Measurements from ENCODE around the gene OR4K13.

Gene OR4K13

DNA sequence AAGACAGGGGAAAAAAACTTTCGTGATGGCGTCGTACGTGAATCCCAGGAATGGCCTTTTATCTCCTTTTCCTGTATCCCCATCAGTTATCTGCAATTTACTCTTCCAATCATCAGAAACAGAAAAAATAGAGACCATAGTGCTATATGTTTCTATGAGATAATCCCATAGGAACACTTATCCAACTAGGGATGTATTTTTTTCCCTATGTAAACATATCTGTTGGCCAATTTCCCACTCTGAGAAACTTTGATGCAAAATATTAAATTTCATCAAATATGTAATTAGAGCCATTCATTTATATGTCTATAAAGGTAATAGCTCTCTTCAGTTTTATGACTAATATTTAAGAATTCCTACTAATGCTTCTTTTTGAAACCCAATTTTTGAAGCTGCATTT is at the start of gene OR4K13:
TSS of gene OR4K13 (minus strand) at position 101 of the 400 bp plus-strand sequence. CDS start 1,280 bp downstream, outside the sequence.
- H3K27ac ChIP-seq, result no peak within 1 kb of the TSS
- H3K27me3 ChIP-seq (replicated peaks), result no peaks in the 10 kb centered on the region
- no peak for TF ChIP-seq CTCF (IDR thresholded peaks at IDR 0.05; ENCODE audit: low read depth, low read length, missing control alignments)
- H3K36me3 ChIP-seq (replicated peaks), result no peaks in the 10 kb centered on the region
- in situ Hi-C loops (cut with HindIII; ENCODE audit: low pct_ligation_motif_present, low sequenced_read_pairs), result no loop called here
- no peak for DNase-seq
- H3K4me3 ChIP-seq (ENCODE audit: low read depth, low read length), result no peak within 1 kb of the TSS

DNA sequence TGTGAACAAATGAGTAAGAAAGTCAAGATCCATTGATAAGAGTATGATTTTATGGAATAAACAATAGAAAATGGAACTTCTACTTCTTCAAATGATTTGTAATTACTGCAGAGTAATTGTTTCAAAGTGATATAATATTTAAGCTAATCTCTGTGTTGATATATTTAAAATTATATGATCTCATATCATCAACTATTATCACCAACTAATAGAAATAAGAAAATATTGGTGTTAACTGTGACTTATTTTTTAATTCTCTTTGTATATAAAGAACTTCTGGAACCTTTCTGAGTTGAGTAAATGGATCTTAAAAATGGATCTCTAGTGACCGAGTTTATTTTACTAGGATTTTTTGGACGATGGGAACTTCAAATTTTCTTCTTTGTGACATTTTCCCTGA is 23.9 kb upstream of the OR4K13 start, which contains the start of gene OR4L1:
TSS of gene OR4L1 (plus strand) at position 301 of the 400 bp plus-strand sequence. CDS start at position 301, 0 bp downstream.
- DNase-seq, result no peak
- H3K27ac ChIP-seq, result no peak within 1 kb of the TSS
- in situ Hi-C loops (cut with HindIII; ENCODE audit: low pct_ligation_motif_present, low sequenced_read_pairs), result no loop called here
- H3K27me3 ChIP-seq (replicated peaks), result no peaks in the 10 kb centered on the region
- no peaks in the 10 kb centered on the region for H3K36me3 ChIP-seq (replicated peaks)
- H3K4me3 ChIP-seq (ENCODE audit: low read depth, low read length), result no peak within 1 kb of the TSS
- TF ChIP-seq CTCF (IDR thresholded peaks at IDR 0.05; ENCODE audit: low read depth, low read length, missing control alignments), result no peak

DNA sequence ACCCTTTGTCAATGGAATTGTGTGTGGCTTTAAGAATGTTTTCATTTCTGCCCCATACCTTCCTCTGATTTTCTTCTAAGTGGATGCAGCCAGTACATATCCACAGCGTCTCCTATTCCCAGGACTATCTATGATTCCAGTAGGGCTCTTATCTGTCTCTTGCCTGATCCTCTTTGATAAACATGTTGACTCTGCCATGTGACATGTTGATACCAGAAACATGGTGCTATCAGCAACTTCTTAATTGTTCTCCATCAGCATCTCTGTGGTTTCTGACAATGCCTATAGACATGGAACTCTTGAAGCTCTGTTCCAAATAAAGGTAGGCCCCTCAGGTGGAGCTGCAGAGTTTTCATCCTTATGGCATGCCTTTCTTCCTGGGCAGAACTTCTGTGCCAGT is 12.4 kb upstream of the OR4K13 start:
- no peak for TF ChIP-seq CTCF (IDR thresholded peaks at IDR 0.05; ENCODE audit: low read depth, low read length, missing control alignments)
- Histone ChIP-seq H3K36me3 (replicated peaks) (no peaks in the 10 kb centered on the region), H3K27ac (no peak overlapping the region), H3K27me3 (replicated peaks) (no peaks in the 10 kb centered on the region), H3K4me3 (ENCODE audit: low read depth, low read length) (no peak overlapping the region)
- in situ Hi-C loops (cut with HindIII; ENCODE audit: low pct_ligation_motif_present, low sequenced_read_pairs), result no loop called here
- no peak for DNase-seq

GRCh38 chr14:20044243-20044642 is 8.4 kb upstream of the OR4K13 start:
- no peak for TF ChIP-seq CTCF (IDR thresholded peaks at IDR 0.05; ENCODE audit: low read depth, low read length, missing control alignments)
- no peaks in the 10 kb centered on the region for H3K36me3 ChIP-seq (replicated peaks)
- no peaks in the 10 kb centered on the region for H3K27me3 ChIP-seq (replicated peaks)
- H3K4me3 ChIP-seq (ENCODE audit: low read depth, low read length), result no peak overlapping the region
- in situ Hi-C loops (cut with HindIII; ENCODE audit: low pct_ligation_motif_present, low sequenced_read_pairs), result no loop called here
- H3K27ac ChIP-seq, result no peak overlapping the region
- no peak for DNase-seq

- no peaks in the 10 kb centered on the region for H3K27me3 ChIP-seq (replicated peaks)
- H3K27ac ChIP-seq, result no peak overlapping the region
- no peaks in the 10 kb centered on the region for H3K36me3 ChIP-seq (replicated peaks)
- H3K4me3 ChIP-seq (ENCODE audit: low read depth, low read length), result no peak overlapping the region
- DNase-seq, result no peak
- TF ChIP-seq CTCF (IDR thresholded peaks at IDR 0.05; ENCODE audit: low read depth, low read length, missing control alignments), result no peak
- in situ Hi-C loops (cut with HindIII; ENCODE audit: low pct_ligation_motif_present, low sequenced_read_pairs), result no loop called here
Observed at GRCh38 chr14:20035449-20035848, 389 bp downstream of the OR4K13 start.

DNA sequence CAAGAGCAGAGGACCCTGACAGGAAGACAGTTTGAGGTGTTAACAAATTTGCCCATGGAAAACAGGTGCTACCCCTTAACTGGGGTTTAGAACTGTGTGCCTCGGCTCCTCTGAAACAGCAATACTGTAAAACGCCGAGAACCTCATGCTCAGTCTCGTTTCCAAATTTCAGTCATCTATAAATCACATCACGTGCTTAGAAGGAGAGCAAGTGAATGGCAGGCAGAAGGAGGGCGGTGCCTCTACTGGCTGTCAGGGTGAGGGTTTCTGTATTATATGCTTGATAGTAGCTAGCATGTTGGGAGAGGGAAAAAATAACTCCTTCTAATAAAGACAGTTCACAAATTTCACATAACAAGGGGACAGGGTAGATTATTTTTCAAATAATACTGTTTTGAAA is 4.8 kb downstream of the OR4K13 start:
- H3K36me3 ChIP-seq (replicated peaks), result no peaks in the 10 kb centered on the region
- in situ Hi-C loops (cut with HindIII; ENCODE audit: low pct_ligation_motif_present, low sequenced_read_pairs), result no loop called here
- TF ChIP-seq CTCF (IDR thresholded peaks at IDR 0.05; ENCODE audit: low read depth, low read length, missing control alignments), result no peak
- no peak overlapping the region for H3K4me3 ChIP-seq (ENCODE audit: low read depth, low read length)
- no peak overlapping the region for H3K27ac ChIP-seq
- no peaks in the 10 kb centered on the region for H3K27me3 ChIP-seq (replicated peaks)
- no peak for DNase-seq
